ENCODE data around the gene MAG. TPM values are rescaled to one million over a fixed set of nuclear protein-coding genes. Genes with fewer than 3 reads are reported as not detected.
A peak's percentile ranks its signal among the peaks of the same experiment; 100 is the strongest.

Gene MAG
- total and polyA plus RNA-seq, 3 donors from 2014 or later, result 5.4 to 18.4 (median 10.8) TPM

GRCh38 chr19:35318679-35319448, 26.9 kb downstream of the MAG start:
- Histone ChIP-seq H3K9me3 (no peaks in the 10 kb centered on the region), H3K27me3 (no peaks in the 10 kb centered on the region), H3K4me1 (peaks cover 4% of the 10 kb centered on the region), H3K4me3 (no peak overlapping the region), H3K36me3 (ENCODE audit: low read depth, missing control alignments) (no peaks in the 10 kb centered on the region), H3K27ac (no peak overlapping the region)
- peak; percentile 83 for DNase-seq
- WGBS, 2 donors, result 50 to 58% methylated on average over 13 to 16 of the region's 16 CpGs
- intact Hi-C loops (cut with DNase I; ENCODE audit: low total_unique reads), result no loop called here
- TF ChIP-seq CTCF (IDR thresholded peaks at IDR 0.05) (no peak), POLR2A (IDR thresholded peaks at IDR 0.05) (no peak)

DNA sequence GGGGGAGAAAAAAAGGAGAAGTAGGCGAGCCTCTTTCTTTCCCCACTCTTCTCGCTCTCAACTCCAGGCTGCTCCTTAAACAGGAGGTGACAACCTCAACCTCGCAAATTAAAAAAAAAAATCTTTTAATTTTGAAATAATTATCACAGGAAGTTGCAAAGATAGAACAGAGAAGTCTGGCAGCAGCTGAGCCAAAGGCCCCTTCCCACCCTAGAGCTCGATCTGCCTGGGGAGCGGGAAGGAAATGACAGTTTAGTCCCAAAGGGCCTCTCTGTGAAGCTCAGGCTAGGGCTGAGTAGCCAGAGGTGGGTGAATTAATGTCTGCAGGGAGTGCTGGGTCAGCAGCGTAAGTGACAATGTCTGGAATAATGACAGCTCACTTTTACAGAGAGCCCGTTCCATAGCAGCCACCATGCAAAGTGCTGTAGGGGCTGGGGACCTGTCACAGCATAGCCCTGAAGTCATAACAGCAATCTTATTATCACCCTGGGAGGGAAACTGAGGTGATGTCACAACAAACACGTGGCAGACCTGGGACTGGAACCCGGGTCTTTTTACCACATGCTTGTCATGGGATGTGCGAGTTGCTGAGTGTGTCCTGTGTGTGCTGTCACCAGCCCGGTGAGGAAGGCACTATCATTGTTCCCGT, 28.2 kb downstream of the MAG start:
- no peak overlapping the region for H3K27ac ChIP-seq
- H3K4me3 ChIP-seq, result no peak overlapping the region
- DNase-seq, result no peak
- TF ChIP-seq CTCF (IDR thresholded peaks at IDR 0.05) (no peak), POLR2A (IDR thresholded peaks at IDR 0.05) (no peak)
- intact Hi-C loops (cut with DNase I; ENCODE audit: low total_unique reads), result no loop called here
- H3K4me1 ChIP-seq, result peaks cover 4% of the 10 kb centered on the region
- no peaks in the 10 kb centered on the region for H3K36me3 ChIP-seq (ENCODE audit: low read depth, missing control alignments)
- no peaks in the 10 kb centered on the region for H3K9me3 ChIP-seq
- WGBS, 2 donors, result 83 to 86% methylated on average over 12 of the region's 12 CpGs
- no peaks in the 10 kb centered on the region for H3K27me3 ChIP-seq

GRCh38 chr19:35321291-35321690, 29.3 kb downstream of the MAG start:
- H3K27ac ChIP-seq, result no peak overlapping the region
- TF ChIP-seq POLR2A (IDR thresholded peaks at IDR 0.05), result no peak
- no peak for TF ChIP-seq CTCF (IDR thresholded peaks at IDR 0.05)
- DNase-seq, result no peak
- intact Hi-C loops (cut with DNase I; ENCODE audit: low total_unique reads), result no loop called here
- no peaks in the 10 kb centered on the region for H3K27me3 ChIP-seq
- WGBS, 2 donors, result 89 to 93% methylated on average over 2 of the region's 2 CpGs
- no peaks in the 10 kb centered on the region for H3K9me3 ChIP-seq
- no peaks in the 10 kb centered on the region for H3K36me3 ChIP-seq (ENCODE audit: low read depth, missing control alignments)
- peaks cover 4% of the 10 kb centered on the region for H3K4me1 ChIP-seq
- H3K4me3 ChIP-seq, result no peak overlapping the region

- TF ChIP-seq CTCF (IDR thresholded peaks at IDR 0.05) (no peak), POLR2A (IDR thresholded peaks at IDR 0.05) (no peak)
- no peaks in the 10 kb centered on the region for H3K36me3 ChIP-seq (ENCODE audit: low read depth, missing control alignments)
- H3K27ac ChIP-seq, result no peak overlapping the region
- intact Hi-C loops (cut with DNase I; ENCODE audit: low total_unique reads), result no loop called here
- DNase-seq, result no peak
- WGBS, 2 donors, result 94 to 95% methylated on average over 9 of the region's 9 CpGs
- H3K4me1 ChIP-seq, result peaks cover 4% of the 10 kb centered on the region
- H3K9me3 ChIP-seq, result no peaks in the 10 kb centered on the region
- no peaks in the 10 kb centered on the region for H3K27me3 ChIP-seq
- H3K4me3 ChIP-seq, result no peak overlapping the region
Measured at GRCh38 chr19:35322014-35322413, 30.1 kb downstream of the MAG start.
